ENCODE data around the gene GPATCH8. TPM values are rescaled to one million over a fixed set of nuclear protein-coding genes. Genes with fewer than 3 reads are reported as not detected.
A peak's percentile ranks its signal among the peaks of the same experiment; 100 is the strongest.
"Not testable (repeated sequence)": the region's sequence is repeated elsewhere in the genome, so short reads cannot be mapped to it uniquely, and the experiment has no call there.

The GPATCH8 gene
- total RNA-seq, 1 experiment from 2014 or later, result 40.8 TPM

- H3K9me3 Mint-ChIP-seq (ENCODE audit: unreplicated experiment); DNase-seq (ENCODE audit: unreplicated experiment); H3K27ac Mint-ChIP-seq (ENCODE audit: low read depth, unreplicated experiment); H3K4me1 Mint-ChIP-seq (ENCODE audit: insufficient read depth, unreplicated experiment); H3K36me3 Mint-ChIP-seq (ENCODE audit: insufficient read depth, unreplicated experiment); intact Hi-C loops (cut with micrococcal nuclease); H3K27me3 Mint-ChIP-seq (ENCODE audit: insufficient read depth, unreplicated experiment); H3K4me3 Mint-ChIP-seq (ENCODE audit: unreplicated experiment); BruUV-seq (replicated peaks): not testable (repeated sequence)
- CTCF ChIA-PET, result interaction anchor here (0.7 kb wide), 1 partner anchor 27 kb away, joined by 4 read pairs; no protein-coding TSS in a partner anchor
- POLR2A ChIA-PET, result interaction anchor here (0.8 kb wide), 1 partner anchor 88 kb away, joined by 3 read pairs; no protein-coding TSS in a partner anchor
Measured at GRCh38 chr17:44506939-44507604, 3.9 kb upstream of the GPATCH8 start.

DNA sequence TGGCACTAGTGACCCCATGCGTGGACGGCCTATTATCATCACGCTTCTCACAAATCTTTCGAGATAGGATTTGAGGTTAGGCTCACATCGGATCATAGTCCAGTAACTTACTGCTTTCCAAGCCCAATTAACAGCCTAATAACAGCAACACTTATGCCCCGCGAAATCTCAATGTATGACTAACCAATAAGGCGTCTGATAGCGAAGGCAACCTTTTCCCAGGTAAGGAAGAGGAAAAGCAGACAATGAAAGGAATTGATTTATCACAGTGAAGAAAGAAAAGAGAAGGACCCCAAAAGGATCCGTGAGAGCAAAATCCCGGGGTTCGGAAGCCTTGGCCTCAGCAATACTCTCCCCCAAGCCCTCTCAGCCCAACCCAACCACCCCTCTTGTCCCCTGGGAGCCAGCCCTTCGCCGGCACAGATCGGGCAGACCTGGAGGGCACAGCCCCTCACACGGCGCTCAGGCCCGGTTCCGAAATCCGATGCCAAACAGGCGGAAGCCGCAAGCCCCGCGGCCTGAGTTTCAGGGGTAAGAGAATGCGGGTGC, 534 bp downstream of the GPATCH8 start:
- TF ChIP-seq CTCF (IDR thresholded peaks at IDR 0.05; ENCODE audit: unreplicated experiment), result no peak
- ChIA-PET POLR2A (interaction anchor here (0.5 to 2.9 kb wide), 29 partner anchors 9 to 1580 kb away, joined by 3 to 16 read pairs (median 3); partner anchors contain the start of genes CCDC43 and FZD2), CTCF (interaction anchor here (0.5 to 1.1 kb wide), 4 partner anchors 21 to 273 kb away, joined by 3 to 4 read pairs (median 4); no protein-coding TSS in a partner anchor)
- Mint-ChIP-seq H3K4me1 (ENCODE audit: insufficient read depth, unreplicated experiment) (peaks cover 17% of the 10 kb centered on the region), H3K27ac (ENCODE audit: low read depth, unreplicated experiment) (peak overlapping the region; percentile 96), H3K36me3 (ENCODE audit: insufficient read depth, unreplicated experiment) (no peaks in the 10 kb centered on the region), H3K4me3 (ENCODE audit: unreplicated experiment) (peak overlapping the region; percentile 82), H3K9me3 (ENCODE audit: unreplicated experiment) (no peaks in the 10 kb centered on the region), H3K27me3 (ENCODE audit: insufficient read depth, unreplicated experiment) (no peaks in the 10 kb centered on the region)
- intact Hi-C loops (cut with micrococcal nuclease), result loop anchor here (5.0 kb wide), 2 partner anchors 85 to 100 kb away; no protein-coding TSS in a partner anchor
- peak; percentile 27 for DNase-seq (ENCODE audit: unreplicated experiment)
- BruUV-seq (replicated peaks), result no TSS peak

DNA sequence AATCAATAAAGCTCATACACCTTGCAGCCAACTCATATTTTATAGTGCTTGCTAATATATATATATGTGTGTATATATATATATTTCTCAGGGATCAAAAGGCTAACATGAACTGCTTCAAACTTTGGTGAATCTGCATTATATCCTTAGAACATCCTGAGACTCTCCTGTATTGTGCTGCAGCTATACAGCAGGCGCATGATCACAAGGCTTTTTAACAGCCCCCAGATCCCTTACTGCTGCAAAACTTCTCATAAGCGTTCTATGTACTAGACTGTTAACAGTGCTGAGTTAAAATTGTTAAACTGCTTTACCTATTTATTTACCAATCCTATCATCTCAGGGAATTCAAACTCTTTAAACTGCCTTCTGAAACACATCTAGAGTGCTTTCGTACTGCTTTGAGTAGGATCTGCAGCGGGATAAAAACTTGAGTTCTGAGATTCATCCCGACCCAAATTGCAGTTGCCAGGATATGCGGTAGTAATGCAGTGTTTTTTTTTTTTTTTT, 1.3 kb downstream of the GPATCH8 start:
- Mint-ChIP-seq H3K4me1 (ENCODE audit: insufficient read depth, unreplicated experiment) (peaks cover 17% of the 10 kb centered on the region), H3K36me3 (ENCODE audit: insufficient read depth, unreplicated experiment) (no peaks in the 10 kb centered on the region), H3K4me3 (ENCODE audit: unreplicated experiment) (peak overlapping the region; percentile 82), H3K9me3 (ENCODE audit: unreplicated experiment) (no peaks in the 10 kb centered on the region), H3K27ac (ENCODE audit: low read depth, unreplicated experiment) (peak overlapping the region; percentile 96), H3K27me3 (ENCODE audit: insufficient read depth, unreplicated experiment) (no peaks in the 10 kb centered on the region)
- ChIA-PET POLR2A (interaction anchor here (0.5 to 2.9 kb wide), 14 partner anchors 11 to 956 kb away, joined by 3 to 16 read pairs (median 4); partner anchors contain the start of genes CCDC43, ETV4 and FZD2), CTCF (interaction anchor here (0.5 kb wide), 1 partner anchor 57 kb away, joined by 3 read pairs; no protein-coding TSS in a partner anchor)
- DNase-seq (ENCODE audit: unreplicated experiment), result peak; percentile 20
- intact Hi-C loops (cut with micrococcal nuclease), result loop anchor here (5.0 kb wide), 2 partner anchors 85 to 100 kb away; no protein-coding TSS in a partner anchor
- TF ChIP-seq CTCF (IDR thresholded peaks at IDR 0.05; ENCODE audit: unreplicated experiment), result no peak
- BruUV-seq (replicated peaks), result no TSS peak

DNA sequence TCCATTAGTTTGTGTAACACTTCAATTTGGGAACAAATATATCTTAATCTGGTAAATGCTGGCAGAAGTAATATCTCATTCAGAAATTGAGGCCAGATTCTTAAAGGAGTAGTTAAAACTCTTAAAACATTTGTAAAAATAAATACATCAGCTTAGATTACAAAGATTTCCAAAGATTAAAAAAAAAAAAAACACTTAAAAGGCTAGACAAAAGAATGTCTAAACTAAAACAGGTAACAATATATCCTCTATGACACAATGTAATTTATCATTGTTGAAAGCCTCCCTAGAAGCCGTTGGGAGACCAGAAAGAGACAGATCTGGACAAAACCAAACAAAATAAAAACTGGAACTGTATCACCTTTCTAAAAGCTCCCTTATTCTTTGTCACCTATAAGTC, 3.5 kb downstream of the GPATCH8 start:
- Mint-ChIP-seq H3K9me3 (ENCODE audit: unreplicated experiment) (no peaks in the 10 kb centered on the region), H3K4me3 (ENCODE audit: unreplicated experiment) (peak overlapping the region; percentile 55), H3K36me3 (ENCODE audit: insufficient read depth, unreplicated experiment) (no peaks in the 10 kb centered on the region), H3K4me1 (ENCODE audit: insufficient read depth, unreplicated experiment) (peaks cover 17% of the 10 kb centered on the region), H3K27ac (ENCODE audit: low read depth, unreplicated experiment) (peak overlapping the region; percentile 25), H3K27me3 (ENCODE audit: insufficient read depth, unreplicated experiment) (no peaks in the 10 kb centered on the region)
- DNase-seq (ENCODE audit: unreplicated experiment), result no peak
- TF ChIP-seq CTCF (IDR thresholded peaks at IDR 0.05; ENCODE audit: unreplicated experiment), result no peak
- CTCF ChIA-PET, result interaction anchor here (0.5 to 0.6 kb wide), 2 partner anchors 160 to 170 kb away, joined by 3 read pairs; no protein-coding TSS in a partner anchor
- BruUV-seq (replicated peaks), result no TSS peak
- POLR2A ChIA-PET, result interaction anchor here (0.9 to 1.5 kb wide), 8 partner anchors 9 to 278 kb away, joined by 3 to 5 read pairs (median 4); no protein-coding TSS in a partner anchor
- intact Hi-C loops (cut with micrococcal nuclease), result loop anchor here (5.0 kb wide), 2 partner anchors 82 to 97 kb away; no protein-coding TSS in a partner anchor
